Measurements from ENCODE around the gene CNTNAP1.

The CNTNAP1 gene

GRCh38 chr17:42653179-42654124, 28.9 kb upstream of the CNTNAP1 start:
- Histone ChIP-seq H3K27me3 (ENCODE audit: insufficient read depth, poor library complexity, severe bottlenecking) (peaks cover 2% of the 10 kb centered on the region), H3K27ac (replicated peaks) (no peak overlapping the region), H3K4me3 (replicated peaks; ENCODE audit: insufficient read depth, low read length) (no peak overlapping the region)
- TF ChIP-seq REST (IDR thresholded peaks at IDR 0.05; ENCODE audit: insufficient replicate concordance, low read depth) (no peak), SPI1 (IDR thresholded peaks at IDR 0.05; ENCODE audit: borderline replicate concordance, low read depth) (no peak), GABPA (IDR thresholded peaks at IDR 0.05; ENCODE audit: low read depth) (no peak), CTCF (IDR thresholded peaks at IDR 0.05; ENCODE audit: insufficient read depth, low read length) (no peak), POLR2AphosphoS5 (IDR thresholded peaks at IDR 0.05; ENCODE audit: low read depth) (no peak)
- DNase-seq (ENCODE audit: low read depth in 1 of 2, low spot score in 1 of 2), result no peak

GRCh38 chr17:42655528-42655927, 26.8 kb upstream of the CNTNAP1 start:
- H3K4me3 ChIP-seq (replicated peaks; ENCODE audit: insufficient read depth, low read length), result no peak overlapping the region
- no peak for DNase-seq (ENCODE audit: low read depth in 1 of 2, low spot score in 1 of 2)
- H3K27ac ChIP-seq (replicated peaks), result no peak overlapping the region
- no peak for TF ChIP-seq REST (IDR thresholded peaks at IDR 0.05; ENCODE audit: insufficient replicate concordance, low read depth)
- no peak for TF ChIP-seq SPI1 (IDR thresholded peaks at IDR 0.05; ENCODE audit: borderline replicate concordance, low read depth)
- no peak for TF ChIP-seq POLR2AphosphoS5 (IDR thresholded peaks at IDR 0.05; ENCODE audit: low read depth)
- no peak for TF ChIP-seq CTCF (IDR thresholded peaks at IDR 0.05; ENCODE audit: insufficient read depth, low read length)
- TF ChIP-seq GABPA (IDR thresholded peaks at IDR 0.05; ENCODE audit: low read depth), result no peak
- peaks cover 4% of the 10 kb centered on the region for H3K27me3 ChIP-seq (ENCODE audit: insufficient read depth, poor library complexity, severe bottlenecking)

- H3K27ac ChIP-seq (replicated peaks), result no peak overlapping the region
- TF ChIP-seq POLR2AphosphoS5 (IDR thresholded peaks at IDR 0.05; ENCODE audit: low read depth) (no peak), REST (IDR thresholded peaks at IDR 0.05; ENCODE audit: insufficient replicate concordance, low read depth) (no peak), CTCF (IDR thresholded peaks at IDR 0.05; ENCODE audit: insufficient read depth, low read length) (no peak), GABPA (IDR thresholded peaks at IDR 0.05; ENCODE audit: low read depth) (no peak), SPI1 (IDR thresholded peaks at IDR 0.05; ENCODE audit: borderline replicate concordance, low read depth) (no peak)
- H3K4me3 ChIP-seq (replicated peaks; ENCODE audit: insufficient read depth, low read length), result no peak overlapping the region
- no peak for DNase-seq (ENCODE audit: low read depth in 1 of 2, low spot score in 1 of 2)
- peaks cover 4% of the 10 kb centered on the region for H3K27me3 ChIP-seq (ENCODE audit: insufficient read depth, poor library complexity, severe bottlenecking)
Observed at GRCh38 chr17:42657824-42658588, 24.3 kb upstream of the CNTNAP1 start.
